Right lobe of liver (tissue), 4 donors: ENCODE results near the gene PDK2.

ENCODE experiments used
- CTCF ChIP-seq, 4 donors: fragments of 200-600 bp in 3 of 4; fragments of 450-650 bp in 1 of 4; IDR thresholded peaks; one replicate each; pipeline versions ENCODE4 v1.5.1 to v1.8.0; 2016 to 2022; ENCODE audit warnings: antibody characterized with exemption in 4 of 4, mild to moderate bottlenecking in 2 of 4
- POLR2A ChIP-seq: fragments of 450-650 bp; IDR thresholded peaks from one replicate; pipeline ENCODE4 v1.6.1; 2017; ENCODE audit warnings: antibody characterized with exemption, mild to moderate bottlenecking
- donor health status: DM: no; HTN: no; CAD: no.
- donor health status: DM: no; HTN: no; CAD: no.
- donor health status: DM: no; HTN: yes; CAD: no.

GRCh38 chr17:50053654-50053960, 41.5 kb upstream of the PDK2 start:
- no peak for TF ChIP-seq CTCF (IDR thresholded peaks at IDR 0.05)
- TF ChIP-seq POLR2A: no peak
